PC-9 (cell line): ENCODE data around the gene TRIM37. TPM values are rescaled to one million over a fixed set of nuclear protein-coding genes. Genes with fewer than 3 reads are reported as not detected.

Experiments
- BruUV-seq: library from RNA; stranded (reverse); fragments of 400-500 nt; replicated peaks from 2 replicates; lab custom pipeline; 2021; lab: Mats Ljungman, UMichigan
- CTCF ChIA-PET: fragments of 300-600 bp; sonication (Branson Sonifier 250); formaldehyde crosslinking; loops from one replicate; lab custom pipeline; 2022; ENCODE audit warnings: antibody characterized with exemption; lab: Charles Lee
- POLR2A ChIA-PET: fragments of 300-600 bp; sonication (Branson Sonifier 250); formaldehyde crosslinking; loops from one replicate; lab custom pipeline; 2022; ENCODE audit warnings: antibody characterized with exemption; ENCODE audit not compliant: unreplicated experiment; lab: Charles Lee
- DNase-seq, 2 experiments: peaks; one replicate each; pipeline versions ENCODE4 v3.0.0 to v3.0.0-alpha.2; 2015 to 2022; ENCODE audit warnings: mixed read lengths in 1 of 2
- H2AFZ ChIP-seq: fragments of 200-600 bp; sonication (generic); 2 replicates; pipeline ENCODE4 v1.8.1; 2017; ENCODE audit warnings: antibody characterized with exemption
- H3F3A ChIP-seq: fragments of 200-600 bp; sonication (generic); 2 replicates; pipeline ENCODE4 v1.8.1; 2017; ENCODE audit warnings: antibody characterized with exemption, mild to moderate bottlenecking, low read depth; ENCODE audit not compliant: insufficient read depth
- H3K27ac ChIP-seq: fragments of 200-600 bp; sonication (generic); 2 replicates; pipeline ENCODE4 v1.6.1; 2016; ENCODE audit warnings: mixed run types
- H3K27me3 ChIP-seq: fragments of 200-600 bp; sonication (generic); 2 replicates; pipeline ENCODE4 v1.6.1; 2016; ENCODE audit warnings: low read depth, mixed run types; ENCODE audit not compliant: insufficient read depth
- H3K36me3 ChIP-seq: fragments of 200-600 bp; sonication (generic); 2 replicates; pipeline ENCODE4 v1.6.1; 2016; ENCODE audit warnings: low read depth, mixed run types
- H3K4me1 ChIP-seq: fragments of 200-600 bp; sonication (generic); replicated peaks from 2 replicates; pipeline ENCODE4 v1.6.1; 2016; ENCODE audit warnings: mixed run types; ENCODE audit not compliant: insufficient read depth
- H3K4me2 ChIP-seq: fragments of 200-600 bp; sonication (generic); 2 replicates; pipeline ENCODE4 v1.6.1; 2017; ENCODE audit warnings: mixed run types
- H3K4me3 ChIP-seq: fragments of 200-600 bp; sonication (generic); 2 replicates; pipeline ENCODE4 v1.6.1; 2016; ENCODE audit warnings: mixed run types
- H3K79me2 ChIP-seq: fragments of 200-600 bp; sonication (generic); 2 replicates; pipeline ENCODE4 v1.6.1; 2017; ENCODE audit warnings: low read depth, mixed run types
- H3K9me2 ChIP-seq: fragments of 200-600 bp; sonication (generic); 2 replicates; pipeline ENCODE4 v1.8.1; 2017; ENCODE audit warnings: mild to moderate bottlenecking; ENCODE audit not compliant: insufficient read depth
- H3K9me3 ChIP-seq: fragments of 200-600 bp; sonication (generic); 2 replicates; pipeline ENCODE4 v1.8.1; 2016; ENCODE audit warnings: low read depth; ENCODE audit not compliant: insufficient read depth
- H4K20me1 ChIP-seq: fragments of 200-600 bp; sonication (generic); 2 replicates; pipeline ENCODE4 v1.8.1; 2017; ENCODE audit not compliant: insufficient read depth
- CTCF ChIP-seq: fragments of 200-600 bp; sonication (generic); conservative IDR thresholded peaks from 2 replicates; pipeline ENCODE4 v1.6.1; 2017; ENCODE audit warnings: mixed run types, antibody characterized with exemption, mild to moderate bottlenecking, moderate library complexity
- EZH2 ChIP-seq: fragments of 200-600 bp; sonication (generic); IDR thresholded peaks from 2 replicates; pipeline ENCODE4 v1.8.0; 2017; ENCODE audit warnings: antibody characterized with exemption, low read depth
- intact Hi-C: fragments of 100-400 bp; cut with micrococcal nuclease; formaldehyde crosslinking; loops from one replicate; pipeline ENCODE4 v1.10.0; 2022; ENCODE audit not compliant: unreplicated experiment
- total RNA-seq: library from RNA; stranded (reverse); gene quantifications from 2 replicates; pipeline ENCODE4 v1.2.3, GENCODE V29; 2021

TRIM37 gene
- total RNA-seq, 1 experiment from 2014 or later: 24.6 TPM

- no peaks in the 10 kb centered on the region for H3K9me2 ChIP-seq
- TF ChIP-seq EZH2 (no peak), CTCF (no peak)
- H3K9me3 ChIP-seq: no peaks in the 10 kb centered on the region; the same call in 1 of the 2 replicates
- peaks cover 3% of the 10 kb centered on the region; the same call in 1 of the 2 replicates for H3F3A ChIP-seq
- no peaks in the 10 kb centered on the region for H3K27me3 ChIP-seq
- H3K79me2 ChIP-seq: no peaks in the 10 kb centered on the region
- ChIA-PET CTCF (no interaction called here), POLR2A (interaction anchor here (0.6 to 0.7 kb wide), 3 partner anchors 15 to 1953 kb away, joined by 3 to 23 read pairs (median 3); no protein-coding TSS in a partner anchor)
- H3K36me3 ChIP-seq: no peaks in the 10 kb centered on the region
- no peak overlapping the region for H3K4me2 ChIP-seq
- no peak overlapping the region for H3K27ac ChIP-seq
- H3K4me1 ChIP-seq: 0 out of 2 replicates have a peak, but pooled peaks cover 13% of the 10 kb centered on the region
- no peak overlapping the region for H2AFZ ChIP-seq
- no TSS peak for BruUV-seq
- no peak for DNase-seq
- intact Hi-C loops: no loop called here
- no peaks in the 10 kb centered on the region for H4K20me1 ChIP-seq
- no peak overlapping the region for H3K4me3 ChIP-seq
Measured at GRCh38 chr17:58989629-58990028, 117.1 kb downstream of the TRIM37 start.

- Histone ChIP-seq H3F3A (no peaks in the 10 kb centered on the region; the same call in 1 of the 2 replicates), H3K27me3 (no peaks in the 10 kb centered on the region), H4K20me1 (no peaks in the 10 kb centered on the region), H3K36me3 (no peaks in the 10 kb centered on the region), H3K79me2 (no peaks in the 10 kb centered on the region), H2AFZ (no peak overlapping the region), H3K4me1 (no peaks in the 10 kb centered on the region), H3K9me3 (no peaks in the 10 kb centered on the region), H3K4me3 (no peak overlapping the region), H3K4me2 (no peak overlapping the region), H3K27ac (no peak overlapping the region), H3K9me2 (no peaks in the 10 kb centered on the region)
- intact Hi-C loops: no loop called here
- TF ChIP-seq EZH2 (no peak), CTCF (no peak)
- ChIA-PET CTCF (no interaction called here), POLR2A (no interaction called here)
- no peak for DNase-seq
- BruUV-seq: no TSS peak
Measured at GRCh38 chr17:58985971-58986370, 120.7 kb downstream of the TRIM37 start.

- CTCF ChIA-PET: no interaction called here
- Histone ChIP-seq H3K4me1 (no peaks in the 10 kb centered on the region), H2AFZ (no peak overlapping the region), H3K9me3 (no peaks in the 10 kb centered on the region), H3F3A (no peaks in the 10 kb centered on the region; the same call in 1 of the 2 replicates), H3K4me3 (no peak overlapping the region), H3K27ac (no peak overlapping the region), H3K36me3 (no peaks in the 10 kb centered on the region), H3K9me2 (no peaks in the 10 kb centered on the region), H3K4me2 (no peak overlapping the region), H4K20me1 (no peaks in the 10 kb centered on the region), H3K79me2 (no peaks in the 10 kb centered on the region), H3K27me3 (no peaks in the 10 kb centered on the region)
- DNase-seq: no peak
- intact Hi-C loops: no loop called here
- BruUV-seq: no TSS peak
- POLR2A ChIA-PET: no interaction called here
- TF ChIP-seq EZH2 (no peak), CTCF (no peak)
Measured at GRCh38 chr17:58985367-58985766, 121.3 kb downstream of the TRIM37 start.
